ENCODE data around the gene FAR2.

The FAR2 gene

DNA sequence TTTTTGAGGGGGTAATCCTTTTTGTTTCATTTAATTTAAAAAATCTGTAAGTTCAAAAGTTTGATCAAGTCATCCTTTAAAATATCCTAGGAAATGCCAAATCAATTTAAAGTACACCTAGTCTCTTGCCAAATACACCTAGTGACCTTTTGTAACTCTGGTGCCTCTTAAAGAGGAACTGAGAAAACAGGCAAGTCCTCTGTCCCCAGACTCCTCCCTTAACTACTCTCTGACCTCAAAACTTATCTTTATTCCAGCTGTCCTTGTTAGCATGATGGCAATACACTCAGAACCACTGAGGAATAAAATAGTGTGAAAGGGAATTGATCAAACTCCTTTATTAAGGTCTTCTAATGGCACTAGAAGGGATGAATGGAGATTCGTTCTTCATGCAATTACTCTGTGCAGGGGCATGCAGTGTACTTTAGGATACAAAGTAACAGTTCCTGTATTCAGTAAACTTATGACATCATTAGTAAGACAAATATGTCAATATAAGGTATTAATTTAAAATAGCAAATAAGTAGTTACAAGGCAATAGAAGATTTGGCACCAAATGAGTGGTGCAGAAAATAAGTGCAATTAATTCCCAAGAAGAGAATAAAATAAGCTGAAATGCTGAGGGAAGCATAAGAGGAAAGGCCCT is 3.3 kb downstream of the FAR2 start:
- TF ChIP-seq POLR2A (IDR thresholded peaks at IDR 0.05; ENCODE audit: low read depth, low read length), result no peak
- peak; percentile 98 for TF ChIP-seq SPI1 (IDR thresholded peaks at IDR 0.05; ENCODE audit: low read depth, low read length)
- TF ChIP-seq POLR2AphosphoS5 (IDR thresholded peaks at IDR 0.05; ENCODE audit: low read depth, low read length), result no peak
- DNase-seq (ENCODE audit: insufficient read length, low spot score) (peak; percentile 38), FAIRE-seq (peak; percentile 52)

DNA sequence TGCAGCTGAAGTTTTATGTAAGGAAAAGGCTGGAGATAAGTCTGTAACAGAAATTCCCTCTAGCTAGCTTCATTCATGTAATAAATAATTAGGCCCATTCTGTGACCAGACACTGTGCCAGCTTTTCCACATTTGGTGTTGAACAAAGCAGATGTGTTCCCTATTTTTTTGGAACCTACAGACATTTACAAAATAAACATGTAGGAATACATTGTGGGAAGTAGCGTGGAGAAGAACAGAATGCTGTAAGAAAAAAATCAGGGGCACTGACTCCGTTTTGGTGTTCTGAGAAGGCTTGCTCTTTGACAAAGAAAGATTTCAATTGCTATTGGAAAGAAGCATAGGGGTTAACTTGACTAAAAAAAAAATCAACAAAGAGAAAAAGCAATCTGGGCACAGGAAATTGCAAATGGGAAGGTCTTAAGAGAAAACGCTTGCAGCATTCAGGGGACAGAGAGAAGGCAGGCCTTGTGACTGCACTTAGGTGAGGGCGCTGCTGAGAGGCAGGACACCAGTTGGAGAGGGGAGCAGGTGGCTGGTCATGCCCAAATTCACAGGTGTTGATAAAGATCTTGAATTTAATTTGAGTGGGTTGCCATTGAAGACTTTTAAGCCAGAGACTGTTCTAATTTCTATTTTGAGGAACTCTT is 4.0 kb downstream of the FAR2 start:
- FAIRE-seq, result no peak
- TF ChIP-seq POU2F2 (IDR thresholded peaks at IDR 0.05; ENCODE audit: low read depth, low read length) (no peak), TAF1 (IDR thresholded peaks at IDR 0.05; ENCODE audit: low read depth, low read length) (no peak), SPI1 (IDR thresholded peaks at IDR 0.05; ENCODE audit: low read depth, low read length) (no peak), PAX5 (IDR thresholded peaks at IDR 0.05; ENCODE audit: insufficient read depth, low read length, severe bottlenecking) (no peak), POLR2AphosphoS5 (IDR thresholded peaks at IDR 0.05; ENCODE audit: low read depth, low read length) (no peak), POLR2A (IDR thresholded peaks at IDR 0.05; ENCODE audit: low read depth, low read length) (no peak)
- DNase-seq (ENCODE audit: insufficient read length, low spot score), result no peak

DNA sequence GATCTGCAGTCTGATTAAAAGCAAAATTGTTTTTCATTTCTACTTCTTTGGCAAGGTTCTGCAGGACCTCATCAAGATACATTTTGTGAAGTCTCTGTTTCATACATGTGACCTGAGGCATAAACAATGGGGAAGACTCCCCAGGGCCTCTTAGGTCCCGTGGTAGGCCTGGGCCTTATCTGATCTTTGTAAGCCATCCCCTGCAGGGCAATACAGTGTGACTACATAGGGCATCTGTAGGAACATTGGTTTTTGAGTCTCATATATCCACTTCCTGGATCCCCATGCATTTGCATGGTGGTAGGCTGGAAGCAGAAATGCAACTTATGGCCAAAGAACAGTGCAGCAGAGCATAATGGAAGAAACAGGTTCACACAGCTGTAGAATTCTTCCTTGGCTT is 6.0 kb downstream of the FAR2 start:
- FAIRE-seq, result peak; percentile 68
- TF ChIP-seq POLR2AphosphoS5 (IDR thresholded peaks at IDR 0.05; ENCODE audit: low read depth, low read length) (no peak), SPI1 (IDR thresholded peaks at IDR 0.05; ENCODE audit: low read depth, low read length) (no peak), POU2F2 (IDR thresholded peaks at IDR 0.05; ENCODE audit: low read depth, low read length) (no peak), TAF1 (IDR thresholded peaks at IDR 0.05; ENCODE audit: low read depth, low read length) (no peak), PAX5 (IDR thresholded peaks at IDR 0.05; ENCODE audit: insufficient read depth, low read length, severe bottlenecking) (no peak), POLR2A (IDR thresholded peaks at IDR 0.05; ENCODE audit: low read depth, low read length) (no peak)
- DNase-seq (ENCODE audit: insufficient read length, low spot score), result no peak

- FAIRE-seq (no peak), DNase-seq (ENCODE audit: insufficient read length, low spot score) (no peak)
- TF ChIP-seq POLR2A (IDR thresholded peaks at IDR 0.05; ENCODE audit: low read depth, low read length) (no peak), POLR2AphosphoS5 (IDR thresholded peaks at IDR 0.05; ENCODE audit: low read depth, low read length) (no peak)
Observed at GRCh38 chr12:29157486-29157946, 8.4 kb downstream of the FAR2 start.

- no peak for TF ChIP-seq POU2F2 (IDR thresholded peaks at IDR 0.05; ENCODE audit: low read depth, low read length)
- no peak for TF ChIP-seq PAX5 (IDR thresholded peaks at IDR 0.05; ENCODE audit: insufficient read depth, low read length, severe bottlenecking)
- no peak for TF ChIP-seq POLR2A (IDR thresholded peaks at IDR 0.05; ENCODE audit: low read depth, low read length)
- TF ChIP-seq POLR2AphosphoS5 (IDR thresholded peaks at IDR 0.05; ENCODE audit: low read depth, low read length), result no peak
- TF ChIP-seq SPI1 (IDR thresholded peaks at IDR 0.05; ENCODE audit: low read depth, low read length), result no peak
- TF ChIP-seq TAF1 (IDR thresholded peaks at IDR 0.05; ENCODE audit: low read depth, low read length), result no peak
- DNase-seq (ENCODE audit: insufficient read length, low spot score), result no peak
- peak; percentile 41 for FAIRE-seq
Observed at GRCh38 chr12:29158115-29158763, 9.2 kb downstream of the FAR2 start.

DNA sequence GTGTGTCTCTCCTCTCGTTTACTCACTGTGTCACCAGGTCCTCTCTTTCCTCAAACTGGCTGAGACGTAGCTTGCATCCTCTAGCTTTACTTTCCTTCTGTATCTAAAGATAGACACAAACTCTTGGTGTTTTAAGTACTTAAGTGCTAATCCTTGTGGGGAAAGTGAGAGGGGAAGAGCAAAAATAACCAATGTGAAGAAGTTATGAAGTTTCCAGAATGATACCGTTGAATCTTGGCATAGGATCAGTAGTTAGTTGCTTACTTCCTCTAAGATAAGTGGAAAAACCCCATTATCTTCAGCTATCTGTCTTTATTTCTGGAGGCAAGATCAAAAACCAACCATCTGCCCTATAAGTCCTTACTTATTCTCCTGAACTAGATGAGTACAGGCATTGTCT is 10.6 kb downstream of the FAR2 start:
- no peak for DNase-seq (ENCODE audit: insufficient read length, low spot score)

DNA sequence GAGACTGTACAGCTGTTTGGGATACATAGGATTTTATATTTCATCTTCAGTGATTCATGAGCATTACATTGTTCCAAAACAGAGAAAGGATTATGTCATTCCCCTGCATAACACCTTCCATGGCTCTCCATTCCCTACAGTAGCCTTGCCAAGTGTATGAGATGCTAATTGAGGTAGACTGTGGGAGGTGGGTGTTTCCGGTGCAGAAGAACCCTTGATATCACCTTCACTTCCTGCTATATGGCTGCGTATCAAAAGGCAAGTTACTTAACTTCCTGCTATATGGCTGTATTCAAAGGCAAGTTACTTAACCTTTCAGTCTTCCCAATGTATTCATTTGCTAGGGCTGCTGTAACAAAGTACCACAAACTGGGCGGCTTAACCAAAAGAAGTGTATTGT is 11.2 kb downstream of the FAR2 start:
- no peak for FAIRE-seq
- TF ChIP-seq TAF1 (IDR thresholded peaks at IDR 0.05; ENCODE audit: low read depth, low read length) (no peak), POLR2AphosphoS5 (IDR thresholded peaks at IDR 0.05; ENCODE audit: low read depth, low read length) (no peak), SPI1 (IDR thresholded peaks at IDR 0.05; ENCODE audit: low read depth, low read length) (no peak), PAX5 (IDR thresholded peaks at IDR 0.05; ENCODE audit: insufficient read depth, low read length, severe bottlenecking) (no peak), POU2F2 (IDR thresholded peaks at IDR 0.05; ENCODE audit: low read depth, low read length) (no peak), POLR2A (IDR thresholded peaks at IDR 0.05; ENCODE audit: low read depth, low read length) (no peak)
- no peak for DNase-seq (ENCODE audit: insufficient read length, low spot score)

More for the DNA sequence above, 10.6 kb downstream of the FAR2 start:
- no peak for TF ChIP-seq POU2F2 (IDR thresholded peaks at IDR 0.05; ENCODE audit: low read depth, low read length)
- TF ChIP-seq SPI1 (IDR thresholded peaks at IDR 0.05; ENCODE audit: low read depth, low read length), result no peak
- no peak for TF ChIP-seq PAX5 (IDR thresholded peaks at IDR 0.05; ENCODE audit: insufficient read depth, low read length, severe bottlenecking)
- no peak for TF ChIP-seq POLR2A (IDR thresholded peaks at IDR 0.05; ENCODE audit: low read depth, low read length)
- TF ChIP-seq POLR2AphosphoS5 (IDR thresholded peaks at IDR 0.05; ENCODE audit: low read depth, low read length), result no peak
- no peak for TF ChIP-seq TAF1 (IDR thresholded peaks at IDR 0.05; ENCODE audit: low read depth, low read length)
- FAIRE-seq, result no peak

GRCh38 chr12:29163146-29163545 is 14.1 kb downstream of the FAR2 start:
- DNase-seq (ENCODE audit: insufficient read length, low spot score) (no peak), FAIRE-seq (no peak)
- TF ChIP-seq POLR2AphosphoS5 (IDR thresholded peaks at IDR 0.05; ENCODE audit: low read depth, low read length) (no peak), PAX5 (IDR thresholded peaks at IDR 0.05; ENCODE audit: insufficient read depth, low read length, severe bottlenecking) (no peak), TAF1 (IDR thresholded peaks at IDR 0.05; ENCODE audit: low read depth, low read length) (no peak), POLR2A (IDR thresholded peaks at IDR 0.05; ENCODE audit: low read depth, low read length) (no peak), POU2F2 (IDR thresholded peaks at IDR 0.05; ENCODE audit: low read depth, low read length) (no peak), SPI1 (IDR thresholded peaks at IDR 0.05; ENCODE audit: low read depth, low read length) (no peak)

- FAIRE-seq (peak; percentile 85), DNase-seq (ENCODE audit: insufficient read length, low spot score) (peak; percentile 30)
- TF ChIP-seq SPI1 (IDR thresholded peaks at IDR 0.05; ENCODE audit: low read depth, low read length), result peak; percentile 93
- TF ChIP-seq POU2F2 (IDR thresholded peaks at IDR 0.05; ENCODE audit: low read depth, low read length), result no peak
- no peak for TF ChIP-seq TAF1 (IDR thresholded peaks at IDR 0.05; ENCODE audit: low read depth, low read length)
- TF ChIP-seq POLR2A (IDR thresholded peaks at IDR 0.05; ENCODE audit: low read depth, low read length), result no peak
- TF ChIP-seq PAX5 (IDR thresholded peaks at IDR 0.05; ENCODE audit: insufficient read depth, low read length, severe bottlenecking), result no peak
Observed at GRCh38 chr12:29164477-29165393, 15.7 kb downstream of the FAR2 start.

Data from GM12891 (cell line).